IPS DF 19.7 (cell line): ENCODE data around the gene TBRG4.

ENCODE experiments used
- DNase-seq: peaks from one replicate; pipeline ENCODE4 v3.0.0-alpha.2; 2013; ENCODE audit warnings: low read depth, low spot score

The TBRG4 gene

GRCh38 chr7:45074528-45075354 is 36.8 kb downstream of the TBRG4 start:
- DNase-seq: no peak

GRCh38 chr7:45073786-45074527 is 37.5 kb downstream of the TBRG4 start:
- no peak for DNase-seq

- no peak for DNase-seq
These were observed 38.3 kb downstream of the TBRG4 start for GRCh38 chr7:45073031-45073785.

DNA sequence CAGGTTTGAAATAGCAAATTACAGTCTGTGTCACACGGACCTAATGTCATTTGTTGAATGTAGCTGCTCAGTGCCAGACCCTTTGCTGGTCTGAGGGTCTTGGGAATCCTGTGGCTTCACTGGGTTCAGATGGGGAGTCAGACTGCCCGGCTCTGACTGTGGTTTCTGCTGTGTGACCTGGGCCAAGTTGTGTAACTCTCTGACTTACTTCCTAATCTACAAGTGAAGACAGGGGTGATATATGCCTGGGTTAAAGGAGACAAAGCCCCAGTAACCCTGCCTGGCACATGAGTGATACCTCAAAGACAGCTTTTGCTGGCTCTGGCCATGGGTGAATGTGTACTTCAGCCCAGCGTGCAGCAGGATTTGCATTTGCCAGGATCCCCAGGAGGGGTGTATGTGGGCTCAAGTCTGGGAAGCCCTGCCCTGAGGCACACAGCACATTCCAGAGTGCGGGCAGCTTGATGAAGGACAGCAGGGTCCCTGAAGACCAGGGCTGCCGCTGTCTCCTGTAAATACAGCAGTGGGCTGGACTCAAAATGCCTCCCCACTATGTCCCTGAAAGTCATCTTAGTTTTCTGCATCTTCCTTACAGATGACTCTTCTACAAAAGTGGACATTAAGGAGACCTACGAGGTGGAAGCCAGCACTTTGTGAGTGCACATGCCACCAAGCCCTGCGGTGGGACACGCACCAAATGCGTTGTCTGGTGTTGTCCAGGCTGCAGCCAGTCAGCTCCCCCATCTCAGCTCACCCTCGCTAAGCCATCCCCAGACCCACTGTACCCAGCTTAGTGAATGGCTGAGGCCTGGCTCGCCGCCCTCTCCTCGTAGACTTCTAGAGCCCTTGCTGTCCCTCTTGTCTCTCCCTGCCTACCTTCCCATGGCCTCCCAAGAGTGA is 39.1 kb downstream of the TBRG4 start:
- no peak for DNase-seq

- DNase-seq: no peak
These were observed 40.0 kb downstream of the TBRG4 start for GRCh38 chr7:45071528-45071927.

GRCh38 chr7:45070254-45070642 is 41.2 kb downstream of the TBRG4 start:
- DNase-seq: no peak

DNA sequence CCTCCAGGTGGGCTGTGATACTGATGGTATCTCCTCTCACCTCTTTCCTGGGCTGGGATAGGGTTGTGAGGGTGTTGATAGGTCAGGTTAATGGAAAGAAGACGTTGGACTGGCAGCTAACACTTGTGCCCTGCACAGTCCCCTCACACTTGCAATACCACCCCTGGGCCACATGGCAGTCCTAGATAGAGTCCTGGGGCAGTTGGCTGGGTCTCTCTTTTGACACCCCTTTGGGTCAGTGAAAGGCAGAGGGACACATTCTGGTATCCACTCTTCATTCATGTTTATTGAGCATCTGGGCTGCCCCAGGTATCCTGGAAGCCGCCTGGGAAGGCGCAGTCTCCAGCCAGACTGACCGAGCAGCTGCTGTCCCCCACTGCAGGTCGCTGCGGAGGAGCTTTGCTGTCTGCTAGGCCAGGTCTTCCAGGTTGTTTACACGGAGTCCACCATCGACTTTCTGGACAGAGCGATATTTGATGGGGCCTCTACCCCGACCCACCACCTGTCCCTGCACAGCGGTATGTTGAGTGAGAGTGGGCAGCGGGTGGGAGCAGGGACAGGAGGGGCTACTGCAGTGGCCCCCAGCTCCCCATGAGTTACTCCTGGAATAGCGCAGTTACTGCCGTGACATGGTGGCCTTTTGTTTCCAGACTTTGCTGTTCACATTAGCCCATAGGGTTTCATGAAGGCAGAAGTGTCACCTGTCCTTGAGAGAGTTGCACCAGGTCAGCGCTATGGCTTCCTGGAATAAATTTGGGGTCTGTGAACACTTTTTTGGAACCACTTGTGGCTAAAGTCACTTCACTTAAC is 41.8 kb downstream of the TBRG4 start:
- DNase-seq: no peak

- DNase-seq: no peak
These were observed 43.1 kb downstream of the TBRG4 start for GRCh38 chr7:45068236-45069023.

DNA sequence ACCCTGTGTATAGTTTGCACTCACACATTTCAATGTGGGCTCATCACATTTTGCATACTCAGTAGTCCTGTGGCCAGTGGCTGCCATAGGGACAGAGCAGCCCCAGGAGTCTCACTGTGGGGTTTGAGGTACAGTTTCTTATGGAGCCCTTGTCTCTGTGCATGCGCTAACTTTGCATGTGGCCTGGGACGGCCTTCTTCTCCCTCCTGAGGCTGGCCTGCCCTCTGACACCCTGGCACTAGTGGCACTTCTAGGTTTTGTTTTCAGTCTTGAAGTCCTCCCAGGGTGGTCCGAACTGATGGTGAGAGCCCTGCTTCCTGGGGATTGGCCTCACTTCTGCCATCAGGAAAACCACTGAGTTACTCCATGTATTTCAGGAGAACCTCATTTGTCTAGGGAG is 43.9 kb downstream of the TBRG4 start:
- no peak for DNase-seq

DNA sequence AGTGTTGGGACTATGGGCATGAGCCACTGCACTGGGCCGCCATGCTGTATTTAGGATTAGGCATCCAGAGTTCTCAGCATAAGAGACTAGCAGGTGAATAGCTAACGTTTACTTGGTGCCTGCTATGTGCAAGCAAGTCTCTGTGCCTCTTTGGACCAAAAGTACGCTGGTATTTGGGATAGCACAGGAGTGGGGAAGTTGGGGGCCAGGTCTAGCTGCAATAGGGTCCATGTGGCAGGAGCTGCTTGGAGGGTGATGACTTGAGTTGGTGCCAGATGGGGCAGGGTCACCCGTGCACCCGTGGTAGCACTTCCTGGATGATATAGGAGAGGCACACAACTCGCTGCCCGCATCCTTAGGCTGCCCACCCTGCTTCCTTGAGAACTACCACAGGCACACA is 45.1 kb downstream of the TBRG4 start:
- no peak for DNase-seq

DNA sequence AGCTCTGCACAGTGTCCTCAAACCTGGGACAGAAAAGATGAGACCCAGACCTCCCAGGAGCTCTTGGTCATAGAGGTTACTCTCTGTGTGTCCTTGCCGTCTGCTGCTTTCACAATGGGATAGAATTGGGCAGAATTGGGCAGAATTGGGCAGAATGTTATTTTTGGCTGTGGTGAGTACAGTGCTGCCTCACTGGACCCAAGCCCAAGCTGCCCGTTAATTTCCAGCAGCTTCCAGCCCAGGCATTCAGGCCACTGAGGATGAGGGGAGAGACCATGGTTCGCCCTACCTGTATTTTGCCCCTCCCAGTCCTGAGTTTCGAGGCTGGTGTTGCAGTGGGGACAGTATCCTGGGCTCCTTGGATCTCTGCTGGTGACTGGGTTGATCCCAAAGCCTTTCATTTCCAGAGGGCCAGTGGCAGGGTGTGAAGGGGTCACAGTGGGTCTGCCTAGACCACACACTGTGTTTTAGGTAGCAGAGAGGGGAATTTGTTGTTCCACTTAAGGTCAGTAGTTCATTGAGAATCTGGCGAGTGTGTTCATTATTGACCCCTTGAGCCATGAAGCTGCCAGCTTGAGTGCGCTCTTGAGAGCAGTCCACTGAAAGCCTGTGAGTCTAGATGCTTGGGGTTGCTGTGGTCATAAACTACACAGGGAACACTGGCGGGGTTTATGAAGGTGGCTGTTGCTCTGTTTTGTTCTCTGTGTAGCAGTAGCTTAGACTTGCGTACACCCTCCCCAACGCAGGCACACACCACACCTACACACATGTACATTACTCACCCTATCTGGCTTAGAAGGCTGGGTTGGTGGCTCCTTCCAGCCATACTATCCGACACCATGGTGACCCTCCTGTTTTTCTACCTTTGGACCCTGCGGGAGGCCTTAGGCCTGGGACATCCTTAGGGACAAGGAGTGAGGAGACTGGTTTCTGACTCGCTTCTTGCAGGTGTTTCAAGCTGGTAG is 46.2 kb downstream of the TBRG4 start:
- DNase-seq: no peak

GRCh38 chr7:45064047-45064725 is 47.3 kb downstream of the TBRG4 start:
- no peak for DNase-seq

DNA sequence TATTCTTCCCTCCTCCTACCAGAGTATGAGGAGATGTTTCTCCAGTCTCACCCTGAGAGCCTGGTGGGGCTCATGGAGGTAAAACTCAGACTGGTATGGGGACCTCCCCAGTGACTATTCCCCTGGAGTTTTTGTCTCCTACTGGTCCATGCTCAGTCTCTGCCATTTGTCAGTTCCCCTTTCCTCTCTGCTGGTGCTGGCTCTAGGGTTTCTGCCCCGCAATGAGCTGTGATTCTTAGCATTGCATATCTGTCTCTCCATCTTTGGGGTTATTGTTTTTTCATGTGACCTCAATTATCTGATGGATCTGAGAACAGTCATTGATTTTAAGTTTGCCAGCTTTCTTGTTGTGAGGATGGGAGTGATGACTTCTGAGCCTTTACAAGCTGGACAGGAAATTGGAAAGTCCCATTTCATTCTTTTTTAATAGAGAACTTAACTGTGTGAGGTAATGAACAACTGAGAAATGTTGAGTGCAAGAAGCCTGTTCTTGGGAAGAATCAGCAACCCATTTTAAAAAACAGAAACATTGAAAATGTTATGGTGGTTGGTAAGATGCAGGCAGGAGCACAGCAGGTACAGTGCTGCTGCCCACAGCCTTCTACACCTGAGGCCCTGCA is 49.6 kb downstream of the TBRG4 start:
- DNase-seq: no peak

GRCh38 chr7:45061352-45061751 is 50.1 kb downstream of the TBRG4 start:
- no peak for DNase-seq

- no peak for DNase-seq
These were observed 51.2 kb downstream of the TBRG4 start for GRCh38 chr7:45060295-45060694.

DNA sequence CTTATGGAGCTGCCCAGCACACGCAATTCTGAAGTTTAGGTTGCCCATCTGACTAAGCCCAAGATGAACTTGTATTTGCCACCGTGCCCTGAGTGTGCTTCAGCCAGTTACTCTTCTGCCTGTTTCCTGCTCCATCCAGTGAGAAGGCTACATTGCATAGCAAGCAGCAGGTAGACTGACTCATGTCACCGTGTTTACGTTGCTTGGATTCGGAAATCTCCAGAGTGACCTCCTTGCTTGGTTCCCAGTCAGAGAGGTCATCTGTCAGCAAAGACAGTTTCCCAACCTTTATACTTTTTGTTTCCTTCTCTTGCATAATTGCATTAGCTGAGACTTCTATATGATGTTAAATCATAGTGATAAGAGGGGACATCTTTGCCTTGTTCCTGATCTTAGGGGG is 53.6 kb downstream of the TBRG4 start:
- DNase-seq: no peak

GRCh38 chr7:45055594-45056219 is 55.8 kb downstream of the TBRG4 start:
- no peak for DNase-seq
